Thyroid gland (tissue), 4 donors: Measurements from ENCODE around the gene HOXC6. TPM values are rescaled to one million over a fixed set of nuclear protein-coding genes. Genes with fewer than 3 reads are reported as not detected.
A peak's percentile ranks its signal among the peaks of the same experiment; 100 is the strongest.

Experiments
- DNase-seq, 2 donors: peaks; one replicate each; pipeline ENCODE4 v3.0.0-alpha.2; 2019
- H3K27ac ChIP-seq, 3 donors: fragments of 200-600 bp; sonication (generic); 1 replicate in 2 of 3; 2 replicates in 1 of 3; pipeline ENCODE4 v1.5.1; 2016 to 2019; ENCODE audit warnings: mild to moderate bottlenecking in 1 of 3, moderate library complexity in 1 of 3
- H3K27me3 ChIP-seq: fragments of 200-600 bp; sonication (generic); one replicate; pipeline ENCODE4 v1.5.1; 2019
- H3K36me3 ChIP-seq, 2 donors: fragments of 200-600 bp; sonication (generic); one replicate each; pipeline ENCODE4 v1.5.1; 2016 to 2019
- H3K4me1 ChIP-seq, 2 donors: fragments of 200-600 bp; sonication (generic); one replicate each; pipeline ENCODE4 v1.5.1; 2017 to 2019
- H3K4me3 ChIP-seq, 3 donors: fragments of 200-600 bp; sonication (generic); replicated peaks in 1 of 3; 1 replicate in 2 of 3; 2 replicates in 1 of 3; pipeline ENCODE4 v1.5.1; 2016; ENCODE audit warnings: mild to moderate bottlenecking in 1 of 3
- H3K9me3 ChIP-seq: fragments of 200-600 bp; sonication (generic); one replicate; pipeline ENCODE4 v1.5.1; 2017
- CTCF ChIP-seq, 6 experiments: fragments of 200-600 bp in 3 of 6; fragments of 450-650 bp in 3 of 6; sonication (generic) in 3 of 6; IDR thresholded peaks; one replicate each; pipeline ENCODE4 v1.5.1; 2016 to 2019; ENCODE audit warnings: antibody characterized with exemption in 6 of 6, mild to moderate bottlenecking in 2 of 6, inconsistent platforms in 1 of 6, moderate library complexity in 1 of 6
- POLR2A ChIP-seq, 2 donors: fragments of 450-650 bp; IDR thresholded peaks; one replicate each; pipeline ENCODE4 v1.6.1; 2017; ENCODE audit warnings: antibody characterized with exemption in 2 of 2, mild to moderate bottlenecking in 2 of 2, moderate library complexity in 1 of 2
- WGBS, 2 donors: methylation state at CpG; one replicate each; pipeline ENCODE4 v1.1.5; 2017; 5-methylcytosine and 5-hydroxymethylcytosine counted together
- intact Hi-C: fragments of 100-400 bp; cut with DNase I; formaldehyde crosslinking; loops from one replicate; pipeline ENCODE4 v1.15.1; 2023
- total RNA-seq, 4 donors: library from RNA; depleted of rRNA; stranded (reverse); fragments of >200 nt; gene quantifications; one replicate each; pipeline ENCODE4 v1.2.3, GENCODE V29; 2016

Gene HOXC6
- total RNA-seq, 4 donors from 2014 or later = not detected

- intact Hi-C loops = loop anchor here (10.0 kb wide), 1 partner anchor 220 kb away; no protein-coding TSS in a partner anchor
- Histone ChIP-seq H3K9me3 (no peaks in the 10 kb centered on the region), H3K27ac (no peak within 1 kb of the TSS), H3K4me1 (peaks cover 17 to 18% of the 10 kb centered on the region in 2 donors), H3K4me3 (peak within 1 kb of the TSS in 1 of 3 donors; percentile 0), H3K36me3 (no peaks in the 10 kb centered on the region), H3K27me3 (peaks cover 89% of the 10 kb centered on the region)
- TF ChIP-seq POLR2A (IDR thresholded peaks at IDR 0.05) = no peak
- peak in 3 of 6 experiments; percentile 12 to 38 (median 27) for TF ChIP-seq CTCF (IDR thresholded peaks at IDR 0.05)
- 8 to 9% methylated on average over 42 to 47 of the region's 55 CpGs for WGBS, 2 donors
- peak; percentile 57 to 65 for DNase-seq
Observed at GRCh38 chr12:53984901-53985691, 43.1 kb upstream of the HOXC6 start, which contains the start of gene HOXC10. TSS of gene HOXC10 (plus strand) at chr12:53985146. CDS start at chr12:53985260, 114 bp downstream.

GRCh38 chr12:53985692-53985993 is 42.6 kb upstream of the HOXC6 start:
- no peaks in the 10 kb centered on the region for H3K9me3 ChIP-seq
- DNase-seq = no peak
- H3K27me3 ChIP-seq = peaks cover 89% of the 10 kb centered on the region
- H3K27ac ChIP-seq = no peak overlapping the region
- intact Hi-C loops = loop anchor here (10.0 kb wide), 1 partner anchor 221 kb away; no protein-coding TSS in a partner anchor
- H3K4me1 ChIP-seq = peaks cover 17 to 18% of the 10 kb centered on the region in 2 donors
- WGBS, 2 donors = 5 to 40% methylated on average over 1 to 4 of the region's 21 CpGs
- no peaks in the 10 kb centered on the region for H3K36me3 ChIP-seq
- H3K4me3 ChIP-seq = peak overlapping the region in 1 of 3 donors; percentile 0
- TF ChIP-seq POLR2A (IDR thresholded peaks at IDR 0.05) (no peak), CTCF (IDR thresholded peaks at IDR 0.05) (no peak)

- DNase-seq = no peak
- Histone ChIP-seq H3K4me3 (peak overlapping the region in 1 of 3 donors; percentile 0), H3K4me1 (peaks cover 17 to 18% of the 10 kb centered on the region in 2 donors), H3K27ac (no peak overlapping the region), H3K27me3 (peaks cover 89% of the 10 kb centered on the region), H3K36me3 (no peaks in the 10 kb centered on the region), H3K9me3 (no peaks in the 10 kb centered on the region)
- intact Hi-C loops = loop anchor here (10.0 kb wide), 1 partner anchor 221 kb away; no protein-coding TSS in a partner anchor
- TF ChIP-seq CTCF (IDR thresholded peaks at IDR 0.05) (no peak), POLR2A (IDR thresholded peaks at IDR 0.05) (no peak)
- 5 to 7% methylated on average over 20 to 35 of the region's 50 CpGs for WGBS, 2 donors
Observed at GRCh38 chr12:53985994-53986685, 42.1 kb upstream of the HOXC6 start.

GRCh38 chr12:53986686-53987483 is 41.4 kb upstream of the HOXC6 start:
- H3K4me3 ChIP-seq = no peak overlapping the region
- no peaks in the 10 kb centered on the region for H3K36me3 ChIP-seq
- 16 to 22% methylated on average over 21 of the region's 21 CpGs for WGBS, 2 donors
- TF ChIP-seq CTCF (IDR thresholded peaks at IDR 0.05) = no peak
- TF ChIP-seq POLR2A (IDR thresholded peaks at IDR 0.05) = no peak
- H3K4me1 ChIP-seq = peaks cover 17 to 18% of the 10 kb centered on the region in 2 donors
- no peak overlapping the region for H3K27ac ChIP-seq
- peaks cover 89% of the 10 kb centered on the region for H3K27me3 ChIP-seq
- intact Hi-C loops = loop anchor here (10.0 kb wide), 1 partner anchor 222 kb away; no protein-coding TSS in a partner anchor
- no peaks in the 10 kb centered on the region for H3K9me3 ChIP-seq
- DNase-seq = no peak
